Measurements from ENCODE around the gene DGKD.

DNA sequence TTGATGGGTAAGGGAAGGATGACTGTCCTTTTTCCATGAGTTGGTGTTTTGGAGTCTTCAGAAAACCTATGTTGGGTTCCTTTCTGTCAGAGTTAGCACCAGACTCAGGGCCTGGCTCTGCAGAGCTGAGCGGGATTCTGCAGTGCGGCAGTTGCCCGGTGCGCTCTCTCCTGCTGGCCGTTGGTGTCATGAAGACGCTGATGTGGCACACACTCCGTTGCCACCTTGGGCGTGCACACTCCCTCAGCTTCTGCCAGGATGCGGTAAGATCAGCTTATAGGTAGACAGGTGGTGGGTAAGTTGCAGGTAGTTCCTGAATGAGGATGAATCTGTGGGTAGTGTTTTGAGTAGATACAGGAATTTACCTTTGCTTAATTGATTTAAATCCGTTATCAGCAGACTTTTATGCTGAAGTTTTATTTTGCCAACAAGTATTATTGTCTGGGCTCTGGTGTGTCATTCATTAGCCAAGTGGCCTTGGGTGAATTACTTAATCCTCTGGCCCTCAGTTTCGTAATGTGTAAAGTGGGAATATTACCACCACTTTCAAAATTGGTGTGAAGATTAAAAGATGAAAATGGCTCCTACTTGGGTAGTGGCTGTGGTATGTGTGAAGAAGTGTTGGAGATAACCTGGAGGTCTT lies 26.8 kb downstream of the DGKD start:
- TF ChIP-seq SUZ12 (IDR thresholded peaks at IDR 0.05; ENCODE audit: extremely low read depth, insufficient read depth, insufficient read length) (no peak), ZNF274 (IDR thresholded peaks at IDR 0.05; ENCODE audit: low read depth, low read length) (no peak)

Measured in NT2/D1 (cell line).